Testis (tissue), 3 donors: ENCODE data around the gene PDCD11. TPM values are rescaled to one million over a fixed set of nuclear protein-coding genes. Genes with fewer than 3 reads are reported as not detected.

Source experiments
- DNase-seq: peaks from one replicate; pipeline ENCODE4 v3.0.0-alpha.2; 2019
- H3K27ac ChIP-seq, 2 donors: fragments of 200-600 bp; sonication (generic); one replicate each; pipeline ENCODE4 v1.5.1; 2019
- H3K27me3 ChIP-seq: fragments of 200-600 bp; sonication (generic); one replicate; pipeline ENCODE4 v1.5.1; 2019
- H3K36me3 ChIP-seq: fragments of 200-600 bp; sonication (generic); one replicate; pipeline ENCODE4 v1.5.1; 2017; ENCODE audit warnings: low read depth; ENCODE audit errors: missing control alignments
- H3K4me1 ChIP-seq: fragments of 200-600 bp; sonication (generic); one replicate; pipeline ENCODE4 v1.5.1; 2019
- H3K4me3 ChIP-seq, 2 donors: fragments of 200-600 bp; sonication (generic); one replicate each; pipeline ENCODE4 v1.5.1; 2017 to 2019
- H3K9me3 ChIP-seq: fragments of 200-600 bp; sonication (generic); one replicate; pipeline ENCODE4 v1.5.1; 2017
- POLR2A ChIP-seq: fragments of 450-650 bp; IDR thresholded peaks from one replicate; pipeline ENCODE4 v1.6.1; 2017; ENCODE audit warnings: antibody characterized with exemption, mild to moderate bottlenecking, moderate library complexity
- WGBS, 2 donors: methylation state at CpG; one replicate each; pipeline ENCODE4 v1.1.5; 2018; 5-methylcytosine and 5-hydroxymethylcytosine counted together
- intact Hi-C: fragments of 100-400 bp; cut with DNase I; formaldehyde crosslinking; loops from one replicate; pipeline ENCODE4 v1.15.1; 2023; ENCODE audit warnings: low total_unique reads
- polyA plus RNA-seq: library from polyadenylated mRNA; stranded (reverse); fragments of 350-450 nt; fragmentation: Illumina TruSeq; extraction: RNeasy Lipid Tissue Mini Kit (QIAGEN cat#74804); gene quantifications from one replicate; pipeline ENCODE4 v1.2.3, GENCODE V29; 2014; ENCODE audit warnings: low read depth, low replicate concordance; ENCODE audit not compliant: insufficient read depth
- total RNA-seq, 2 donors: library from RNA; depleted of rRNA; stranded (reverse); fragments of >200 nt; gene quantifications; one replicate each; pipeline ENCODE4 v1.2.3, GENCODE V29; 2016
- TF ChIP-seq, protein P1 (sequence below), 3 experiments: fragments of 450-650 bp in 2 of 3; fragments of 200-600 bp in 1 of 3; sonication (generic) in 1 of 3; IDR thresholded peaks; one replicate each; pipeline ENCODE4 v1.5.1; 2016 to 2019; ENCODE audit warnings: antibody characterized with exemption in 3 of 3, mild to moderate bottlenecking in 2 of 3, moderate library complexity in 1 of 3

Gene PDCD11
- total and polyA plus RNA-seq, 3 donors from 2014 or later = 47.3 to 54.9 (median 50.7) TPM

DNA sequence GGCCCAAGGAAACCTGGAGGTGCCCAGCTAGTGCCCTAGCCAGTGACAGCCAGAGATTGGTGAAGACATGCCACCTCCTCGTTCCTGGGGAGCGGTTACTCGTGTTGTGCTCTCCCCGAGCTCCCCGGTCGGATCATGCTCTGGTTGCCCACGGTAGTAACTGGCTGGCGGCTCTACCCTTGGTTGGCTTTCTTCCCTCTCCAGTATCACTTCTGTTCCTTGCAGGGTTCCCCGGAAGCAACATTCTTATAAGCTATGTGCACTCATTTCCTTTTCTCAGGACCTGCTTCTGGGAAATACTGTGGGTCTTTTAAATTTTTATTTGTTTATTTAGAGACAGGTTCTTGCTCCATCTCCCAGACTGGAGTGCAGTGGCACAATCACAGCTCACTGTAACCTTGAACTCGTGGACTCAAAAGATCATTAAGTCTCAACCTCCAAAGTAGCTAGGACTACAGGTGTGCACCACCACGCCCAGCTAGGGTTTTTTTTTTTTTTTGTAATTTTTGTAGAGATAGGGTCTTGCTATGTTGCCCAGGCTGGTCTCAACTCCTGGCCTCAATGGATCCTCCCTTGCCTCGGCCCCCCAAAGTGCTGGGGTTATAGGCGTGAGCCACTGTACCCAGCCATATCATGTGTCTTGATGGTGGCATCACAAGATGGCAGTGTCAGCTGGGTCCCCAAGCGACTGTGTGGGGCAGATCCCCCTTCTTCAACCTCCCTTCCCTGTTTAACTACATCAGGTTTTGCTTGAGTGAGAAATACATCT lies 69.2 kb downstream of the PDCD11 start:
- Histone ChIP-seq H3K27me3 (no peaks in the 10 kb centered on the region), H3K4me1 (no peaks in the 10 kb centered on the region), H3K4me3 (no peak overlapping the region), H3K9me3 (no peaks in the 10 kb centered on the region), H3K27ac (no peak overlapping the region), H3K36me3 (no peaks in the 10 kb centered on the region)
- intact Hi-C loops = no loop called here
- WGBS, 2 donors = 90 to 95% methylated on average over 14 of the region's 14 CpGs
- no peak for DNase-seq
- TF ChIP-seq, protein P1, sequence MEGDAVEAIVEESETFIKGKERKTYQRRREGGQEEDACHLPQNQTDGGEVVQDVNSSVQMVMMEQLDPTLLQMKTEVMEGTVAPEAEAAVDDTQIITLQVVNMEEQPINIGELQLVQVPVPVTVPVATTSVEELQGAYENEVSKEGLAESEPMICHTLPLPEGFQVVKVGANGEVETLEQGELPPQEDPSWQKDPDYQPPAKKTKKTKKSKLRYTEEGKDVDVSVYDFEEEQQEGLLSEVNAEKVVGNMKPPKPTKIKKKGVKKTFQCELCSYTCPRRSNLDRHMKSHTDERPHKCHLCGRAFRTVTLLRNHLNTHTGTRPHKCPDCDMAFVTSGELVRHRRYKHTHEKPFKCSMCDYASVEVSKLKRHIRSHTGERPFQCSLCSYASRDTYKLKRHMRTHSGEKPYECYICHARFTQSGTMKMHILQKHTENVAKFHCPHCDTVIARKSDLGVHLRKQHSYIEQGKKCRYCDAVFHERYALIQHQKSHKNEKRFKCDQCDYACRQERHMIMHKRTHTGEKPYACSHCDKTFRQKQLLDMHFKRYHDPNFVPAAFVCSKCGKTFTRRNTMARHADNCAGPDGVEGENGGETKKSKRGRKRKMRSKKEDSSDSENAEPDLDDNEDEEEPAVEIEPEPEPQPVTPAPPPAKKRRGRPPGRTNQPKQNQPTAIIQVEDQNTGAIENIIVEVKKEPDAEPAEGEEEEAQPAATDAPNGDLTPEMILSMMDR (IDR thresholded peaks at IDR 0.05) = no peak
- no peak for TF ChIP-seq POLR2A

DNA sequence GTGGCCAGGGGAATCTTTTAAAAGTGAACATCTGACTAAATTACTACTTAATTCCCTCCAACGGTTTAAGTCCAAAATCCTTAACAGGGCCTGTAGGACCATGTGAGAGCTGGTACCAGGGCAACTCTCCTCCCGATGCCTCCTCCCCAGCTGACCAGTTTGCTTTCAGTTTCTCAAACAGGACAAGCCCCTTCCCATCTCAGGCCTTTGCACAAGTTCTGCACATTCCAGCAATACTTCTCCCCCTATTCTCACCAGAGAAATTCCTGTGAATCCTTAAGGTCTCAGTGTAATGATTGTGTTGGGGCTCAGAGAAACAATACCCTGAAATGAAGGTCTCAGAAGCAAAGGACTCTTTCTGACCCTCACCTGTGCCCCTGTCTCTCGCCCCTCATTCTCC lies 70.3 kb downstream of the PDCD11 start:
- Histone ChIP-seq H3K9me3 (no peaks in the 10 kb centered on the region), H3K36me3 (no peaks in the 10 kb centered on the region), H3K27ac (no peak overlapping the region), H3K27me3 (no peaks in the 10 kb centered on the region), H3K4me3 (no peak overlapping the region), H3K4me1 (no peaks in the 10 kb centered on the region)
- TF ChIP-seq POLR2A = no peak
- TF ChIP-seq, protein P1 (IDR thresholded peaks at IDR 0.05) = no peak
- 83 to 89% methylated on average over 3 of the region's 3 CpGs for WGBS, 2 donors
- intact Hi-C loops = no loop called here
- DNase-seq = no peak

DNA sequence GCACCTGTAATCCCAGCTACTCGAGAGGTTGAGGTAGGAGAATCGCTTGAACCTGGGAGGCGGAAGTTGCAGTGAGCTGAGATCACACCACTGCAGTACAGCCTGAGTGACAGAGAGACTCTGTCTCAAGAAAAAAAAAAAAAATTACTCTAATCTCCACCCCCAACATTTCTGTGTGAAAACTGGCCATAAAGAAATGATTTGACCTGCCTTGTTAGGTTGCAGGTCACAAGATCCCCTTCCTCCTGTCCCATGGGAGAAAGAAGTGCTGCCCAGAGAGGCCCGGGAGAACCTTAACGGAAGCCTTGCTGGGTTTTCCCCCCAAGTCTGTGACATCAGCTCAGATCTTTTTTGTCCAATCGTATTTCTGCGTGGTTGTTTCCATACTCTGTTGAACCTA lies 71.0 kb downstream of the PDCD11 start:
- no peaks in the 10 kb centered on the region for H3K9me3 ChIP-seq
- WGBS, 2 donors = 87 to 92% methylated on average over 7 of the region's 7 CpGs
- TF ChIP-seq, protein P1 (IDR thresholded peaks at IDR 0.05) = no peak
- no peak for TF ChIP-seq POLR2A
- H3K27ac ChIP-seq = no peak overlapping the region
- no peak overlapping the region for H3K4me3 ChIP-seq
- H3K4me1 ChIP-seq = no peaks in the 10 kb centered on the region
- no peaks in the 10 kb centered on the region for H3K27me3 ChIP-seq
- H3K36me3 ChIP-seq = no peaks in the 10 kb centered on the region
- intact Hi-C loops = no loop called here
- DNase-seq = no peak

DNA sequence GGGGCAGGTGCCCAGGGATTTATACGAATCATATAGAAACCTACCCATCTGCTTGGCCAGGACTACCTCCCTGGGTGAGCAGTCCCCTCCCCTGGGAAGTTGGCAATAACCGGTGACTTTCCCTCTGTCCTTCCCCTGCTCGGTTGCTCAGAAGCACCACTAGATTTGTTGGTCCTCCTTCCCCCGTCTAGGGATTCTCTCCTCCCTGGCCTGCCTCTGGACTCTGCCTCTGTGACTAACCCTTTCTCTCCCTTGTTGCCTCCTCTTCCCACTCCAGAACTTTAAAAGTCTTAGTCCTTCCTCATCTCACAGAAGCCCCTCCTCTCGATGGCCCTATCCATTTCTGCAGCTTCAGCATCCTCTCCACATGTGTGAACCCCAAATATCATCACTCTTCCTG lies 72.8 kb downstream of the PDCD11 start:
- Histone ChIP-seq H3K4me1 (no peaks in the 10 kb centered on the region), H3K27ac (no peak overlapping the region), H3K4me3 (no peak overlapping the region), H3K36me3 (no peaks in the 10 kb centered on the region), H3K27me3 (no peaks in the 10 kb centered on the region), H3K9me3 (no peaks in the 10 kb centered on the region)
- 65 to 70% methylated on average over 5 of the region's 5 CpGs for WGBS, 2 donors
- intact Hi-C loops = no loop called here
- TF ChIP-seq POLR2A = no peak
- TF ChIP-seq, protein P1 (IDR thresholded peaks at IDR 0.05) = no peak
- no peak for DNase-seq
